Body of pancreas (tissue), 4 donors: ENCODE results near the gene CD4. TPM values are rescaled to one million over a fixed set of nuclear protein-coding genes. Genes with fewer than 3 reads are reported as not detected.

Experiments used
- ATAC-seq: fragments of 150-250 bp; one replicate; pipeline ENCODE4 v1.9.1; 2016
- DNase-seq, 4 donors: peaks; one replicate each; pipeline ENCODE4 v3.0.0-alpha.2; 2019
- H3K27ac ChIP-seq, 4 donors: fragments of 200-600 bp; sonication (generic); 1 replicate in 3 of 4; 2 replicates in 1 of 4; pipeline versions ENCODE4 v1.5.1 to v1.6.1; 2016 to 2019; ENCODE audit warnings: mild to moderate bottlenecking in 1 of 4, mixed read lengths in 1 of 4, moderate library complexity in 1 of 4
- H3K27me3 ChIP-seq, 2 donors: fragments of 200-600 bp; sonication (generic); one replicate each; pipeline ENCODE4 v1.6.0; 2016; ENCODE audit warnings: mild to moderate bottlenecking in 1 of 2
- H3K36me3 ChIP-seq, 2 donors: fragments of 200-600 bp; sonication (generic); replicated peaks in 1 of 2; 2 replicates each; pipeline ENCODE4 v1.5.1; 2016; ENCODE audit warnings: low read depth in 2 of 2; ENCODE audit not compliant: insufficient read depth in 1 of 2
- H3K4me1 ChIP-seq: fragments of 200-600 bp; sonication (generic); one replicate; pipeline ENCODE4 v1.6.0; 2016
- H3K4me3 ChIP-seq, 2 donors: fragments of 200-600 bp; sonication (generic); 1 replicate in 1 of 2; 2 replicates in 1 of 2; pipeline ENCODE4 v1.5.1; 2016 to 2019
- H3K9me3 ChIP-seq, 3 donors: fragments of 200-600 bp; sonication (generic); 1 replicate in 2 of 3; 2 replicates in 1 of 3; pipeline ENCODE4 v1.5.1; 2016
- POLR2A ChIP-seq, 3 donors: fragments of 450-650 bp; IDR thresholded peaks; one replicate each; pipeline ENCODE4 v1.6.1; 2016; ENCODE audit warnings: antibody characterized with exemption in 3 of 3, mild to moderate bottlenecking in 2 of 3
- WGBS, 2 donors: methylation state at CpG; one replicate each; pipeline ENCODE4 v1.1.5; 2017; 5-methylcytosine and 5-hydroxymethylcytosine counted together
- intact Hi-C: fragments of 100-400 bp; cut with DNase I; formaldehyde crosslinking; loops from one replicate; pipeline ENCODE4 v1.15.1; 2023
- total RNA-seq, 2 donors: library from RNA; depleted of rRNA; stranded (reverse); fragments of >200 nt; gene quantifications; one replicate each; pipeline ENCODE4 v1.1.0, GENCODE V29; 2016
- TF ChIP-seq, protein P1 (sequence below), 7 experiments: fragments of 450-650 bp in 4 of 7; fragments of 200-600 bp in 3 of 7; sonication (generic) in 3 of 7; IDR thresholded peaks; one replicate each; pipeline ENCODE4 v1.5.1; 2016 to 2019; ENCODE audit warnings: antibody characterized with exemption in 7 of 7

Gene CD4
- total RNA-seq, 2 donors from 2014 or later, result 3.0 to 5.2 TPM

DNA sequence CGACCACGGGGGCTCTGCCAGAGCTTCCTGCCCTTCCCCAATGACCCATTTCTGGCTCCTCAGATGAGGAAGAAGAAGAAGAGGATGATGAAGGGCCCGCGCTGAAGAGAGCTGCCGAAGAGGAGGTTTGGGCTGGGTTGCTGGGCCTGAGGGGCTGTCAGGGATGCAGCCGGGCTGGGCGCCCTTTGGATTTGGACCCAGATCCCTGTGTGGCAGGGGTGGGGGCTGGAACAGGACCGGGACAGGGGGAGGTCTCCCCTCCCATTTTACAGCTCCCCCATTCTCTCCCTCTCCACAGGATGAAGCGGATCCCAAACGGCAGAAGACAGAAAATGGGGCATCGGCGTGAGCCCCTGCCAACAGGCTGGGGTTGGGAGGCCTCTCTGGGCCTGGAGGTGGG, 19.2 kb upstream of the CD4 start:
- Histone ChIP-seq H3K27ac (no peak overlapping the region), H3K9me3 (no peaks in the 10 kb centered on the region), H3K36me3 (no peaks in the 10 kb centered on the region), H3K27me3 (no peaks in the 10 kb centered on the region), H3K4me1 (peaks cover 25% of the 10 kb centered on the region), H3K4me3 (no peak overlapping the region)
- 88 to 90% methylated on average over 11 to 12 of the region's 12 CpGs for WGBS, 2 donors
- DNase-seq (no peak), ATAC-seq (no peak)
- intact Hi-C loops, result no loop called here
- TF ChIP-seq POLR2A (IDR thresholded peaks at IDR 0.05), result no peak
- TF ChIP-seq, protein P1, sequence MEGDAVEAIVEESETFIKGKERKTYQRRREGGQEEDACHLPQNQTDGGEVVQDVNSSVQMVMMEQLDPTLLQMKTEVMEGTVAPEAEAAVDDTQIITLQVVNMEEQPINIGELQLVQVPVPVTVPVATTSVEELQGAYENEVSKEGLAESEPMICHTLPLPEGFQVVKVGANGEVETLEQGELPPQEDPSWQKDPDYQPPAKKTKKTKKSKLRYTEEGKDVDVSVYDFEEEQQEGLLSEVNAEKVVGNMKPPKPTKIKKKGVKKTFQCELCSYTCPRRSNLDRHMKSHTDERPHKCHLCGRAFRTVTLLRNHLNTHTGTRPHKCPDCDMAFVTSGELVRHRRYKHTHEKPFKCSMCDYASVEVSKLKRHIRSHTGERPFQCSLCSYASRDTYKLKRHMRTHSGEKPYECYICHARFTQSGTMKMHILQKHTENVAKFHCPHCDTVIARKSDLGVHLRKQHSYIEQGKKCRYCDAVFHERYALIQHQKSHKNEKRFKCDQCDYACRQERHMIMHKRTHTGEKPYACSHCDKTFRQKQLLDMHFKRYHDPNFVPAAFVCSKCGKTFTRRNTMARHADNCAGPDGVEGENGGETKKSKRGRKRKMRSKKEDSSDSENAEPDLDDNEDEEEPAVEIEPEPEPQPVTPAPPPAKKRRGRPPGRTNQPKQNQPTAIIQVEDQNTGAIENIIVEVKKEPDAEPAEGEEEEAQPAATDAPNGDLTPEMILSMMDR (IDR thresholded peaks at IDR 0.05), result no peak

DNA sequence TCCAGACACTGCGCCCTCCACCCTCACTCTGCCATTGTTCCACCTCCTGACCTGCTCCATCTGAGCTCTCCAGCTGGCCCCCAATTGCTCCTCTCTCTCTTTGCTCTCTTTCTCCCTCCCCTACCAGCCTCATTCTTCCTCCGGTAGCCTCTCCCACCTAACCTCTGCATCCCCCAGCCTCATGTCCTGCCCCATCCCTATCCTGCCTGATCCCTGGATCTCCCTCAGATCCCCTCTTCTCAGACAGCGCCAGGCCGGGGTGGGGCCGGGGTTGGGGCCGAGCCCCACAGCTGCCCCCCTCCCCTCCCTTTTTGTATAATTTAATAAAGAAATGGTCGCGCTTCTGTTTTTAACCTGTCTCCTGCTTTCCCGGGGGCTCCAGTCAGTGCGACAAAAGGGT, 18.7 kb upstream of the CD4 start:
- H3K27me3 ChIP-seq, result no peaks in the 10 kb centered on the region
- TF ChIP-seq POLR2A (IDR thresholded peaks at IDR 0.05), result no peak
- TF ChIP-seq, protein P1 (IDR thresholded peaks at IDR 0.05), result no peak
- no peaks in the 10 kb centered on the region for H3K9me3 ChIP-seq
- intact Hi-C loops, result no loop called here
- H3K27ac ChIP-seq, result peak overlapping the region in 1 of 4 donors; percentile 34
- H3K4me3 ChIP-seq, result no peak overlapping the region
- 87 to 94% methylated on average over 10 of the region's 10 CpGs for WGBS, 2 donors
- H3K36me3 ChIP-seq, result no peaks in the 10 kb centered on the region
- no peak for DNase-seq
- ATAC-seq, result no peak
- peaks cover 20% of the 10 kb centered on the region for H3K4me1 ChIP-seq

DNA sequence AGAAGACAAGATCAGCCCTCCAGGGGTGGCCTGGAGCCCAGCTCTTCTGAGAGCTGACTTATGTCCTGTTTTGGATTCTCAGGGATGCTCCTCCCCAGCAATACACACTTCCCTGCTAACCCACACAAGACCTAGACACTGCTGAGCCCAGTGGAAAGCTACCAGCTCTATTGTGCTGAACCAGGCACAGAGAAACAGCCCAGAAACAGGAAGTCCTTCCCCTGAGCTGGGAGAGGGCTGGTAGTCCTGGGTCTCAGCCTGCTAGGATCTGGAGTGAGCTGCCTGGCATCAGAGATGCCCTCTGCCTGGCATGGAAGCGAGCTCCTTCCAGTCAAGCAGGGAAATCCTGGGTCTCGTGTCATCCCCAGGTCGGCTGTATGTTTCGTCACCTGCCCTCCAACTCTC, 18.2 kb upstream of the CD4 start:
- Histone ChIP-seq H3K27ac (peak overlapping the region in 1 of 4 donors; percentile 34), H3K4me1 (peaks cover 16% of the 10 kb centered on the region), H3K36me3 (no peaks in the 10 kb centered on the region), H3K4me3 (no peak overlapping the region), H3K27me3 (no peaks in the 10 kb centered on the region), H3K9me3 (no peaks in the 10 kb centered on the region)
- no peak for ATAC-seq
- intact Hi-C loops, result no loop called here
- WGBS, 2 donors, result 97 to 100% methylated on average over 1 to 4 of the region's 4 CpGs
- TF ChIP-seq POLR2A (IDR thresholded peaks at IDR 0.05), result no peak
- TF ChIP-seq, protein P1 (IDR thresholded peaks at IDR 0.05), result no peak
- peak in 1 of 4 donors; percentile 58 for DNase-seq

DNA sequence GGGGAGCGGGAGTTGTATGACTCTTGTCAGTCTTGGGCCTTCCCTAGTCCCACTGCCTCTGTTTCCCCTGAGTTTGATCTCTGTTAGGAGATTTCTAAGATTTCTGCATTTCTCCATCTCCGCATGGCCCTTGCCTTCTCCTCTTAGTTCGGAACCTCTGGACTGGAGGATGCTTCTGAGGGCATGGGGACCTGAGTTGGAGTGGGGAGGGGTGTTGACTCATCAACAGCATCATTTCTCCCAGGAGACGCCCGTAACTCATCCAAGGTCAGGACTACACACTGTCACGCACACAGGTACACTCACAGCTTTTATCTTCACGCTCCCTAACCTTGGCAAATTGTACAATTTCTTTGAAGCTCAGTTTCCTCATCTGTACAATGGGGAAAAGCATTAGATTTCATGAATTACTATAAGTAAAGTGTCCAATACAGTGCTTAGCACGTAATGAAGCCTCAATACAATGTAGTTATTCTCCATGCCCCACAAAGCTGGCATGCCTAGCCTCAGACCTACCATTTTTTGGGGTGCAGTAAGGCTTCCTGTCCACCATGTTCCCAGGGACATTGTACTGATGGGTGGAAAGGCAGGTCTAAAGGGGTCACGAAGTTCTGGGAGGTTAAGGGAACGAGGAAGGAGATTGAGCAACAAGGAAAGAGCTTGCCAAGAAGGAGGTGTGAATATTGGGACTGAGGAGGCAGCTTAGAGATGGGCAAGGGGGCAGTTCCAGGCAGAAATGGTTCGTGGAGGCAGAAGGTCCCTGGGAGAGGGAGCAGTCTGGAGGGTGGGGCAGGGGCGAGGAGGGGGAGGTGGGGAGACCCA, 17.6 kb upstream of the CD4 start:
- Histone ChIP-seq H3K4me3 (no peak overlapping the region), H3K36me3 (no peaks in the 10 kb centered on the region), H3K4me1 (peaks cover 16% of the 10 kb centered on the region), H3K9me3 (no peaks in the 10 kb centered on the region), H3K27ac (no peak overlapping the region), H3K27me3 (no peaks in the 10 kb centered on the region)
- 72 to 80% methylated on average over 12 of the region's 12 CpGs for WGBS, 2 donors
- TF ChIP-seq, protein P1 (IDR thresholded peaks at IDR 0.05), result no peak
- no peak for TF ChIP-seq POLR2A (IDR thresholded peaks at IDR 0.05)
- intact Hi-C loops, result no loop called here
- ATAC-seq (no peak), DNase-seq (no peak)

DNA sequence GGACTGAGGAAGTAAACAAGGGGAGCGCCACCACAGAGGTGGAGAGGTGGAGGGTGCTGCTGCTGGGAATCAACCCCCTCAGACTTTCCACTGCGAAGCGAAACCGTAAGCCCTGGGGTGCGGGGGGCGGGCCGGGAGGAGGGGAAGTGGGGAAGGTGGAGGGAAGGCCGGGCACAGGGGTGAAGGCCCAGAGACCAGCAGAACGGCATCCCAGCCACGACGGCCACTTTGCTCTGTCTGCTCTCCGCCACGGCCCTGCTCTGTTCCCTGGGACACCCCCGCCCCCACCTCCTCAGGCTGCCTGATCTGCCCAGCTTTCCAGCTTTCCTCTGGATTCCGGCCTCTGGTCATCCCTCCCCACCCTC, 17.0 kb upstream of the CD4 start, which contains the start of gene LAG3:
Gene LAG3 (plus strand): TSS at position 190 of the 365 bp plus-strand sequence. CDS start 333 bp downstream, outside the sequence.
- H3K36me3 ChIP-seq, result no peaks in the 10 kb centered on the region
- TF ChIP-seq, protein P1 (IDR thresholded peaks at IDR 0.05), result no peak
- no peak for TF ChIP-seq POLR2A (IDR thresholded peaks at IDR 0.05)
- ATAC-seq, result no peak
- no peaks in the 10 kb centered on the region for H3K9me3 ChIP-seq
- 65 to 68% methylated on average over 15 of the region's 15 CpGs for WGBS, 2 donors
- intact Hi-C loops, result no loop called here
- no peaks in the 10 kb centered on the region for H3K27me3 ChIP-seq
- peaks cover 15% of the 10 kb centered on the region for H3K4me1 ChIP-seq
- H3K4me3 ChIP-seq, result no peak within 1 kb of the TSS
- no peak for DNase-seq
- H3K27ac ChIP-seq, result no peak within 1 kb of the TSS
